ENCODE results near the gene THAP4.

- TF ChIP-seq EZH2 (IDR thresholded peaks at IDR 0.05) (no peak), POLR2AphosphoS5 (IDR thresholded peaks at IDR 0.05; ENCODE audit: borderline replicate concordance, low read depth, low read length) (no peak), FOXP2 (optimal IDR thresholded peaks at IDR 0.05; ENCODE audit: control extremely low read depth, extremely low read length, insufficient read depth) (no peak)
Observed at GRCh38 chr2:241606186-241606585, 30.8 kb downstream of the THAP4 start.

Measured in SK-N-MC (cell line).